HEK293 (cell line): ENCODE data around the gene WDR43.

ENCODE experiments used
- ATF2 ChIP-seq: fragments of 450-650 bp; formaldehyde crosslinking; IDR thresholded peaks from 2 replicates; pipeline ENCODE4 v1.5.1; 2016; ENCODE audit warnings: missing biosample characterization, missing genetic modification characterization, low read depth
- HIC1 ChIP-seq: fragments of 450-650 bp; formaldehyde crosslinking; IDR thresholded peaks from 2 replicates; pipeline ENCODE4 v1.5.1; 2016; ENCODE audit warnings: missing biosample characterization, missing genetic modification characterization
- HOXD13 ChIP-seq: sonication (generic); formaldehyde crosslinking; IDR thresholded peaks from 2 replicates; pipeline ENCODE4 v1.8.0; 2022; ENCODE audit warnings: missing genetic modification reagents, borderline replicate concordance
- PATZ1 ChIP-seq: fragments of 450-650 bp; formaldehyde crosslinking; IDR thresholded peaks from 2 replicates; pipeline ENCODE4 v1.5.1; 2016; ENCODE audit warnings: missing biosample characterization, missing genetic modification characterization
- SETDB1 ChIP-seq: IDR thresholded peaks from one replicate; pipeline ENCODE4 v1.6.1; 2017; ENCODE audit warnings: mild to moderate bottlenecking, low read length, moderate library complexity, mixed read lengths; ENCODE audit not compliant: insufficient read length
- ZBTB10 ChIP-seq: fragments of 450-650 bp; formaldehyde crosslinking; IDR thresholded peaks from 2 replicates; pipeline ENCODE4 v1.5.1; 2016; ENCODE audit warnings: missing biosample characterization, missing genetic modification characterization
- ZBTB48 ChIP-seq: fragments of 450-650 bp; formaldehyde crosslinking; IDR thresholded peaks from 2 replicates; pipeline ENCODE4 v1.5.1; 2016; ENCODE audit warnings: missing biosample characterization, missing genetic modification characterization
- ZNF416 ChIP-seq: fragments of 450-650 bp; formaldehyde crosslinking; IDR thresholded peaks from 2 replicates; pipeline ENCODE4 v1.5.1; 2016; ENCODE audit warnings: missing biosample characterization, missing genetic modification characterization
- ZNF544 ChIP-seq: fragments of 450-650 bp; formaldehyde crosslinking; IDR thresholded peaks from 2 replicates; pipeline ENCODE4 v1.5.0; 2017; ENCODE audit warnings: missing biosample characterization, missing genetic modification characterization
- ZNF670 ChIP-seq: fragments of 450-650 bp; formaldehyde crosslinking; IDR thresholded peaks from 2 replicates; pipeline ENCODE4 v1.5.1; 2016; ENCODE audit warnings: missing biosample characterization, missing genetic modification characterization, low read depth
- ZNF707 ChIP-seq: fragments of 450-650 bp; formaldehyde crosslinking; IDR thresholded peaks from 2 replicates; pipeline ENCODE4 v1.5.1; 2016; ENCODE audit warnings: missing biosample characterization, missing genetic modification characterization
- ZNF76 ChIP-seq: fragments of 450-650 bp; formaldehyde crosslinking; IDR thresholded peaks from 2 replicates; pipeline ENCODE4; 2016; ENCODE audit warnings: low read depth, missing biosample characterization, missing genetic modification characterization, borderline replicate concordance
- TF ChIP-seq, protein P1 (sequence below): fragments of 450-650 bp; formaldehyde crosslinking; IDR thresholded peaks from 2 replicates; pipeline ENCODE4 v1.5.1; 2016; ENCODE audit warnings: missing biosample characterization, missing genetic modification characterization
- TF ChIP-seq, protein P2 (sequence below): fragments of 450-650 bp; formaldehyde crosslinking; IDR thresholded peaks from 2 replicates; pipeline ENCODE4 v1.5.1; 2016; ENCODE audit warnings: missing biosample characterization, missing genetic modification characterization

DNA sequence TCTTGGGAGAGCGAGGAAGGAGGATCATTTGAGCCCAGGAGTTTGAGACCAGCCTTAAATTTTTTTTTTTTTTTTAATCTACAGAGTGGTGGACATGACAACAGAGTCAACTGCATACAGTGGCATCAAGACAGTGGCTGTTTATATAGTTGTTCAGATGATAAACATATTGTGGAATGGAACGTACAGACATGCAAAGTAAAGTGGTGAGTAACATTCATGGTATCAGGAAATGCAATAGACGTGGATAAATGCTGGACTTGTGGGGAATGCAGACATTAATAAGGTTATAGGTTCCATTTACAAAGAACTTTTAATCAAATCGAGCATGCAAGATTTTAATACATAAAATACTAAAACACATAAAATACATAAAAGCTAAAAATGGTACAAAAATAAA is 11.9 kb downstream of the WDR43 start:
- TF ChIP-seq ZNF544 (no peak), ZBTB48 (tag by site-specific recombination) (no peak), ZNF707 (tag by site-specific recombination) (no peak), ZNF670 (tag by site-specific recombination) (no peak), SETDB1 (no peak), HIC1 (tag by site-specific recombination) (no peak), ZNF416 (tag by site-specific recombination) (no peak), ZNF76 (tag by site-specific recombination) (no peak), HOXD13 (CRISPR knock-in tag) (no peak), ATF2 (tag by site-specific recombination) (no peak), ZBTB10 (tag by site-specific recombination) (no peak), PATZ1 (tag by site-specific recombination) (no peak)
- TF ChIP-seq, protein P1, sequence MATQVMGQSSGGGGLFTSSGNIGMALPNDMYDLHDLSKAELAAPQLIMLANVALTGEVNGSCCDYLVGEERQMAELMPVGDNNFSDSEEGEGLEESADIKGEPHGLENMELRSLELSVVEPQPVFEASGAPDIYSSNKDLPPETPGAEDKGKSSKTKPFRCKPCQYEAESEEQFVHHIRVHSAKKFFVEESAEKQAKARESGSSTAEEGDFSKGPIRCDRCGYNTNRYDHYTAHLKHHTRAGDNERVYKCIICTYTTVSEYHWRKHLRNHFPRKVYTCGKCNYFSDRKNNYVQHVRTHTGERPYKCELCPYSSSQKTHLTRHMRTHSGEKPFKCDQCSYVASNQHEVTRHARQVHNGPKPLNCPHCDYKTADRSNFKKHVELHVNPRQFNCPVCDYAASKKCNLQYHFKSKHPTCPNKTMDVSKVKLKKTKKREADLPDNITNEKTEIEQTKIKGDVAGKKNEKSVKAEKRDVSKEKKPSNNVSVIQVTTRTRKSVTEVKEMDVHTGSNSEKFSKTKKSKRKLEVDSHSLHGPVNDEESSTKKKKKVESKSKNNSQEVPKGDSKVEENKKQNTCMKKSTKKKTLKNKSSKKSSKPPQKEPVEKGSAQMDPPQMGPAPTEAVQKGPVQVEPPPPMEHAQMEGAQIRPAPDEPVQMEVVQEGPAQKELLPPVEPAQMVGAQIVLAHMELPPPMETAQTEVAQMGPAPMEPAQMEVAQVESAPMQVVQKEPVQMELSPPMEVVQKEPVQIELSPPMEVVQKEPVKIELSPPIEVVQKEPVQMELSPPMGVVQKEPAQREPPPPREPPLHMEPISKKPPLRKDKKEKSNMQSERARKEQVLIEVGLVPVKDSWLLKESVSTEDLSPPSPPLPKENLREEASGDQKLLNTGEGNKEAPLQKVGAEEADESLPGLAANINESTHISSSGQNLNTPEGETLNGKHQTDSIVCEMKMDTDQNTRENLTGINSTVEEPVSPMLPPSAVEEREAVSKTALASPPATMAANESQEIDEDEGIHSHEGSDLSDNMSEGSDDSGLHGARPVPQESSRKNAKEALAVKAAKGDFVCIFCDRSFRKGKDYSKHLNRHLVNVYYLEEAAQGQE: no peak
- TF ChIP-seq, protein P2, sequence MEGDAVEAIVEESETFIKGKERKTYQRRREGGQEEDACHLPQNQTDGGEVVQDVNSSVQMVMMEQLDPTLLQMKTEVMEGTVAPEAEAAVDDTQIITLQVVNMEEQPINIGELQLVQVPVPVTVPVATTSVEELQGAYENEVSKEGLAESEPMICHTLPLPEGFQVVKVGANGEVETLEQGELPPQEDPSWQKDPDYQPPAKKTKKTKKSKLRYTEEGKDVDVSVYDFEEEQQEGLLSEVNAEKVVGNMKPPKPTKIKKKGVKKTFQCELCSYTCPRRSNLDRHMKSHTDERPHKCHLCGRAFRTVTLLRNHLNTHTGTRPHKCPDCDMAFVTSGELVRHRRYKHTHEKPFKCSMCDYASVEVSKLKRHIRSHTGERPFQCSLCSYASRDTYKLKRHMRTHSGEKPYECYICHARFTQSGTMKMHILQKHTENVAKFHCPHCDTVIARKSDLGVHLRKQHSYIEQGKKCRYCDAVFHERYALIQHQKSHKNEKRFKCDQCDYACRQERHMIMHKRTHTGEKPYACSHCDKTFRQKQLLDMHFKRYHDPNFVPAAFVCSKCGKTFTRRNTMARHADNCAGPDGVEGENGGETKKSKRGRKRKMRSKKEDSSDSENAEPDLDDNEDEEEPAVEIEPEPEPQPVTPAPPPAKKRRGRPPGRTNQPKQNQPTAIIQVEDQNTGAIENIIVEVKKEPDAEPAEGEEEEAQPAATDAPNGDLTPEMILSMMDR (tag by site-specific recombination): no peak
